ENCODE data around the gene SPDYE18.
"Not testable (repeated sequence)": the region's sequence is repeated elsewhere in the genome, so short reads cannot be mapped to it uniquely, and the experiment has no call there.

DNA sequence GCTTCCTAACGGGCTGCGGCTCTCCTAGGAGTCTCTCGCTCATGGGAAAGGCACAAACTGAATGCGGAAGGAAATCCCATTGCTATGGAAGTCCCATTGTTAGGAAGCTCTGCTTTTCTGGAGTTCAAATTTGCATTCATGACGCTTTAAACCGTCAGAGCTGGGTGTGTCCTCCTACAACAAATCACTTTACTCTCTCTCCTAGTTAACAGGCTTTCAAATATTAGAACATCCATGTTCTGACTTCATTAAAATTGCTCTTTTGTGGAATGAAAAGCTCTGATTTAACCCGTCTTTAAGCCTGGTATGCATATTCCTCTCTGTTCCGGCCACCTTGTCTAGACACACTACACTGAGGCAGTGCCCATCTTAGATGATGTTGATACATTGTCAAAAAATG, 30.1 kb downstream of the SPDYE18 start, which contains the start of gene SPDYE17:
- TF ChIP-seq, protein P1, sequence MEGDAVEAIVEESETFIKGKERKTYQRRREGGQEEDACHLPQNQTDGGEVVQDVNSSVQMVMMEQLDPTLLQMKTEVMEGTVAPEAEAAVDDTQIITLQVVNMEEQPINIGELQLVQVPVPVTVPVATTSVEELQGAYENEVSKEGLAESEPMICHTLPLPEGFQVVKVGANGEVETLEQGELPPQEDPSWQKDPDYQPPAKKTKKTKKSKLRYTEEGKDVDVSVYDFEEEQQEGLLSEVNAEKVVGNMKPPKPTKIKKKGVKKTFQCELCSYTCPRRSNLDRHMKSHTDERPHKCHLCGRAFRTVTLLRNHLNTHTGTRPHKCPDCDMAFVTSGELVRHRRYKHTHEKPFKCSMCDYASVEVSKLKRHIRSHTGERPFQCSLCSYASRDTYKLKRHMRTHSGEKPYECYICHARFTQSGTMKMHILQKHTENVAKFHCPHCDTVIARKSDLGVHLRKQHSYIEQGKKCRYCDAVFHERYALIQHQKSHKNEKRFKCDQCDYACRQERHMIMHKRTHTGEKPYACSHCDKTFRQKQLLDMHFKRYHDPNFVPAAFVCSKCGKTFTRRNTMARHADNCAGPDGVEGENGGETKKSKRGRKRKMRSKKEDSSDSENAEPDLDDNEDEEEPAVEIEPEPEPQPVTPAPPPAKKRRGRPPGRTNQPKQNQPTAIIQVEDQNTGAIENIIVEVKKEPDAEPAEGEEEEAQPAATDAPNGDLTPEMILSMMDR (IDR thresholded peaks at IDR 0.05) = not testable (repeated sequence)
- TF ChIP-seq POLR2A (IDR thresholded peaks at IDR 0.05) = not testable (repeated sequence)

All from esophagus squamous epithelium (tissue), 4 donors.